ENCODE data around the gene LRRC74A.

DNA sequence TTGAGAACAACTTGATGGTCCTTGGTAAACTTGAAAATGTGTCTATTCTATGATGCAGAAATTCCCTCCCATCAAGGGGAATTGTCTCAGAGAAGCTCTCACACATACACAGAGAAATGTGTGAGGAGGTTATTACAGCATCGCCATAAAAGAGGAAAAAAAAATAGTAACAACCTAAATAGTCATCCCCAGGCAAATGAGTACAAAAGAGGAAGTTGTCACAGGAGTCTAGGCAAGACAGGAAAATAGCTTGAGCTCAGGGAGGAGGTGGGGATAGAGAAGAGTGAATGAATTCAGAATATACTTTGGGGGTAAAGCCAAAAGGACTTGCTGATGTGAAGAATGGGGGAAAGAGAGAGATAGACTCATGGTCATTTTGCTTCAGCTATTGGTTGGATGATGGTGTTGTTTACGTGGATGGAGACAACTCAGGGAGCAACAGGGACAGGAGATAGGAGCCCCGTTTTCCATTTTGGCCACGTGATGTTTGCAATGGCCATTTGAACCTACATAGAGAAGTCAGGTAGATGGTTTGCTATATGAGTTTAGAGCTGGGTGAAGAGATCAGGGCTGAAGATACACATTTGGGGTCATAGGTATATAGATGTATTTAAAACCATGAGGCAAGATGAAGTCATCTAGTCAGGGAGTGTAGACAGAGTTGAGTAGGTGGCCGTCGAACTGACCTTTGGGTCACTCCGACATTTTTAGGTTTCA lies 20.3 kb downstream of the LRRC74A start:
- no peak for TF ChIP-seq CTCF (IDR thresholded peaks at IDR 0.05; ENCODE audit: poor library complexity)
- no peak for TF ChIP-seq EZH2 (IDR thresholded peaks at IDR 0.05; ENCODE audit: borderline replicate concordance)
- TF ChIP-seq EZH2phosphoT487 (IDR thresholded peaks at IDR 0.05; ENCODE audit: low read depth, severe bottlenecking, unreplicated experiment), result no peak
